HepG2 (cell line): ENCODE measurements around the gene RRM2. TPM values are rescaled to one million over a fixed set of nuclear protein-coding genes. Genes with fewer than 3 reads are reported as not detected.
A peak's percentile ranks its signal among the peaks of the same experiment; 100 is the strongest.

Experiments
- MLLT10 ChIP-seq: sonication (generic); formaldehyde crosslinking; IDR thresholded peaks from 2 replicates; pipeline ENCODE4 v1.4.0; 2020; ENCODE audit warnings: missing genetic modification reagents
- MYNN ChIP-seq: sonication (generic); formaldehyde crosslinking; IDR thresholded peaks from 2 replicates; pipeline ENCODE4 v1.4.0; 2020; ENCODE audit warnings: mild to moderate bottlenecking, low read depth, missing genetic modification reagents
- NR2F1 ChIP-seq, 2 experiments: fragments of 450-650 bp in 1 of 2; formaldehyde crosslinking in 1 of 2; IDR thresholded peaks; 2 replicates each; pipeline versions ENCODE4 v1.5.0 to v1.6.1; 2016 to 2020; ENCODE audit warnings: mild to moderate bottlenecking in 1 of 2, missing compliant biosample characterization in 1 of 2, missing genetic modification reagents in 1 of 2, moderate library complexity in 1 of 2
- RBFOX2 ChIP-seq: fragments of 200-400 bp; formaldehyde crosslinking; IDR thresholded peaks from 2 replicates; pipeline ENCODE4 v1.6.1; 2017; ENCODE audit warnings: low read depth, mild to moderate bottlenecking, low read length
- SAFB2 ChIP-seq: sonication (generic); formaldehyde crosslinking; IDR thresholded peaks from 2 replicates; pipeline ENCODE4 v1.5.1; 2020; ENCODE audit warnings: missing genetic modification reagents, low read depth, mild to moderate bottlenecking, borderline replicate concordance
- TBP ChIP-seq: sonication (generic); formaldehyde crosslinking; IDR thresholded peaks from 2 replicates; pipeline ENCODE4 v1.5.0; 2020; ENCODE audit warnings: missing genetic modification reagents
- ZNF160 ChIP-seq: sonication (generic); formaldehyde crosslinking; IDR thresholded peaks from 2 replicates; pipeline ENCODE4 v1.8.0; 2022; ENCODE audit warnings: mild to moderate bottlenecking, inconsistent platforms, missing genetic modification reagents
- ZNF343 ChIP-seq: sonication (generic); formaldehyde crosslinking; IDR thresholded peaks from 2 replicates; pipeline ENCODE4 v1.4.0; 2020; ENCODE audit warnings: mild to moderate bottlenecking, missing genetic modification reagents
- ZNF672 ChIP-seq: sonication (generic); formaldehyde crosslinking; IDR thresholded peaks from 2 replicates; pipeline ENCODE4 v1.8.1; 2022; ENCODE audit warnings: missing genetic modification reagents
- polyA plus RNA-seq, 8 experiments: library from polyadenylated mRNA; depleted of rRNA in 3 of 8; stranded (reverse) in 7 of 8; unstranded in 1 of 8; fragments of >200 nt; fragmentation: Illumina TruSeq in 4 of 8; extraction: Trizol in 4 of 8; gene quantifications; 2 replicates each; pipeline versions ENCODE4 v1.2.1 to v1.2.3, GENCODE V29; 2011 to 2016; ENCODE audit warnings: low read depth in 4 of 8, missing spikeins in 1 of 8, mixed read lengths in 1 of 8; ENCODE audit not compliant: insufficient read depth in 1 of 8
- total RNA-seq, 5 experiments: library from RNA; depleted of rRNA; stranded (reverse); fragments of >200 nt; fragmentation: Illumina TruSeq; extraction: Trizol; gene quantifications; 2 replicates each; pipeline ENCODE4 v1.2.3, GENCODE V29; 2016; ENCODE audit warnings: low read depth in 1 of 5
- TF ChIP-seq, protein P1 (sequence below): sonication (generic); formaldehyde crosslinking; IDR thresholded peaks from 2 replicates; pipeline ENCODE4 v1.5.0; 2020; ENCODE audit warnings: missing genetic modification reagents, mild to moderate bottlenecking, borderline replicate concordance
- TF ChIP-seq, protein P2 (sequence below): sonication (generic); formaldehyde crosslinking; IDR thresholded peaks from 2 replicates; pipeline ENCODE4 v1.5.1; 2020; ENCODE audit warnings: mild to moderate bottlenecking, missing genetic modification reagents
- TF ChIP-seq, protein P3 (sequence below): sonication (generic); formaldehyde crosslinking; IDR thresholded peaks from 2 replicates; pipeline ENCODE4 v1.4.0; 2020; ENCODE audit warnings: missing genetic modification reagents
- TF ChIP-seq, protein P4 (sequence below): IDR thresholded peaks from 2 replicates; pipeline ENCODE4 v1.6.1; 2016; ENCODE audit warnings: missing biosample characterization, missing genetic modification reagents, low read depth
- TF ChIP-seq, protein P5 (sequence below): sonication (generic); formaldehyde crosslinking; IDR thresholded peaks from 2 replicates; pipeline ENCODE4 v1.9.0; 2021; ENCODE audit warnings: missing genetic modification reagents, borderline replicate concordance
- TF ChIP-seq, protein P6 (sequence below): sonication (generic); formaldehyde crosslinking; IDR thresholded peaks from 2 replicates; pipeline ENCODE4 v1.5.0; 2020; ENCODE audit warnings: mild to moderate bottlenecking, missing genetic modification reagents

Gene RRM2
- total and polyA plus RNA-seq, 2 of the 13 experiments (the other 11 are each of a cell fraction or from before 2014, with no cell fraction given): 31.3 to 150 TPM

DNA sequence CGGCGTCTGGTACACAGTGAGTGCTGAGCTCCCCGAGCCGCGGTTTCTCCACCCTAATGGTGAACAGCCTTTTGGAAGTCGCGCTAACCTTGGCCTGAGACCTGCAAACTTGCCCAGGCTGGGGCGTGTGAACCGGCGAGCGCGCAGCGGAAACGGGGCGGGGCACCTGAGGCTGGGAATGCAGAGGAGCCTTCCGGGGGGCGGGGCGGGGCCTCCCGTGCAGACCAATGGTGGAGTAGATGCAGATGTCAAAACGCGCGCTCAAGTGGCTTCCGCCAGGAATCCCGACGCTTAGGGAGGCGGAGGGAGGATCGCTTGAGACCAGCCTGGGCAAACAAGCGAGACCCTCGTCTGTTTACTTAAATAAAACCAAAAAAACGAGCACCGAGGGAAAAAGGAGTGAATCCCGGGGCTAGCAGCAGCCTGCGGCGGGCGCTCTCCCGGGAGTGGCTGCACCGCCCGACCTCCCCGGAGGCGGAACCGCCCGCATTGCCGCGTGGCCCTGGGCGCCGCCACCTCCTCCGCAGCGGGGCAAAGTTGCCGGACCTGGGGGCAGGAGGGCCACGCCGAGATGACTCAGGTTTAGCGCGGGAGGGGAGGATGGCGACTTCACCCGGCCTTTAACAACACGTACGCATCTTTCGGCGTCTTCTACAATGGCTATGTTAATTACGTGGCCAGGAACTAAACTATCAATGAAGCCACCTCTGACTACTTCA is 2.2 kb upstream of the RRM2 start (continued):
- TF ChIP-seq, protein P1, sequence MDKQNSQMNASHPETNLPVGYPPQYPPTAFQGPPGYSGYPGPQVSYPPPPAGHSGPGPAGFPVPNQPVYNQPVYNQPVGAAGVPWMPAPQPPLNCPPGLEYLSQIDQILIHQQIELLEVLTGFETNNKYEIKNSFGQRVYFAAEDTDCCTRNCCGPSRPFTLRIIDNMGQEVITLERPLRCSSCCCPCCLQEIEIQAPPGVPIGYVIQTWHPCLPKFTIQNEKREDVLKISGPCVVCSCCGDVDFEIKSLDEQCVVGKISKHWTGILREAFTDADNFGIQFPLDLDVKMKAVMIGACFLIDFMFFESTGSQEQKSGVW (CRISPR knock-in tag): no peak; the same call in 1 of the 2 replicates
- TF ChIP-seq TBP (CRISPR knock-in tag) (no peak), MYNN (CRISPR knock-in tag) (no peak), MLLT10 (CRISPR knock-in tag) (no peak), NR2F1 (CRISPR knock-in tag; IDR thresholded peaks at IDR 0.05) (peak; percentile 39 to 51), SAFB2 (CRISPR knock-in tag) (peak; percentile 98), ZNF343 (CRISPR knock-in tag) (peak; percentile 90; the same call in 1 of the 2 replicates), ZNF160 (CRISPR knock-in tag) (peak; percentile 77), ZNF672 (CRISPR knock-in tag) (0 out of 2 replicates have a peak, but pooled peaks have one; percentile 74), RBFOX2 (peak; percentile 97)
- TF ChIP-seq, protein P2, sequence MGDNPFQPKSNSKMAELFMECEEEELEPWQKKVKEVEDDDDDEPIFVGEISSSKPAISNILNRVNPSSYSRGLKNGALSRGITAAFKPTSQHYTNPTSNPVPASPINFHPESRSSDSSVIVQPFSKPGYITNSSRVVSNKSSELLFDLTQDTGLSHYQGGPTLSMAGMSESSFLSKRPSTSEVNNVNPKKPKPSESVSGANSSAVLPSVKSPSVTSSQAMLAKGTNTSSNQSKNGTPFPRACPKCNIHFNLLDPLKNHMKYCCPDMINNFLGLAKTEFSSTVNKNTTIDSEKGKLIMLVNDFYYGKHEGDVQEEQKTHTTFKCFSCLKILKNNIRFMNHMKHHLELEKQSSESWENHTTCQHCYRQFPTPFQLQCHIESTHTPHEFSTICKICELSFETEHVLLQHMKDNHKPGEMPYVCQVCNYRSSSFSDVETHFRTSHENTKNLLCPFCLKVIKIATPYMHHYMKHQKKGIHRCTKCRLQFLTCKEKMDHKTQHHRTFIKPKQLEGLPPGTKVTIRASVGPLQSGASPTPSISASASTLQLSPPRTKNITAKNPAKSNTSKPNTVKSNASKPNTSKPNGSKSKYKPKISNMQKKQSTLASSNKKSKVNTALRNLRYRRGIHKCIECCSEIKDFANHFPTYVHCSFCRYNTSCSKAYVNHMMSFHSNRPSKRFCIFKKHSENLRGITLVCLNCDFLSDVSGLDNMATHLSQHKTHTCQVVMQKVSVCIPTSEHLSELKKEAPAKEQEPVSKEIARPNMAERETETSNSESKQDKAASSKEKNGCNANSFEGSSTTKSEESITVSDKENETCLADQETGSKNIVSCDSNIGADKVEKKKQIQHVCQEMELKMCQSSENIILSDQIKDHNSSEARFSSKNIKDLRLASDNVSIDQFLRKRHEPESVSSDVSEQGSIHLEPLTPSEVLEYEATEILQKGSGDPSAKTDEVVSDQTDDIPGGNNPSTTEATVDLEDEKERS: peak; percentile 79
- TF ChIP-seq, protein P3, sequence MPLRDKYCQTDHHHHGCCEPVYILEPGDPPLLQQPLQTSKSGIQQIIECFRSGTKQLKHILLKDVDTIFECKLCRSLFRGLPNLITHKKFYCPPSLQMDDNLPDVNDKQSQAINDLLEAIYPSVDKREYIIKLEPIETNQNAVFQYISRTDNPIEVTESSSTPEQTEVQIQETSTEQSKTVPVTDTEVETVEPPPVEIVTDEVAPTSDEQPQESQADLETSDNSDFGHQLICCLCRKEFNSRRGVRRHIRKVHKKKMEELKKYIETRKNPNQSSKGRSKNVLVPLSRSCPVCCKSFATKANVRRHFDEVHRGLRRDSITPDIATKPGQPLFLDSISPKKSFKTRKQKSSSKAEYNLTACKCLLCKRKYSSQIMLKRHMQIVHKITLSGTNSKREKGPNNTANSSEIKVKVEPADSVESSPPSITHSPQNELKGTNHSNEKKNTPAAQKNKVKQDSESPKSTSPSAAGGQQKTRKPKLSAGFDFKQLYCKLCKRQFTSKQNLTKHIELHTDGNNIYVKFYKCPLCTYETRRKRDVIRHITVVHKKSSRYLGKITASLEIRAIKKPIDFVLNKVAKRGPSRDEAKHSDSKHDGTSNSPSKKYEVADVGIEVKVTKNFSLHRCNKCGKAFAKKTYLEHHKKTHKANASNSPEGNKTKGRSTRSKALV (CRISPR knock-in tag): peak; percentile 83
- TF ChIP-seq, protein P4, sequence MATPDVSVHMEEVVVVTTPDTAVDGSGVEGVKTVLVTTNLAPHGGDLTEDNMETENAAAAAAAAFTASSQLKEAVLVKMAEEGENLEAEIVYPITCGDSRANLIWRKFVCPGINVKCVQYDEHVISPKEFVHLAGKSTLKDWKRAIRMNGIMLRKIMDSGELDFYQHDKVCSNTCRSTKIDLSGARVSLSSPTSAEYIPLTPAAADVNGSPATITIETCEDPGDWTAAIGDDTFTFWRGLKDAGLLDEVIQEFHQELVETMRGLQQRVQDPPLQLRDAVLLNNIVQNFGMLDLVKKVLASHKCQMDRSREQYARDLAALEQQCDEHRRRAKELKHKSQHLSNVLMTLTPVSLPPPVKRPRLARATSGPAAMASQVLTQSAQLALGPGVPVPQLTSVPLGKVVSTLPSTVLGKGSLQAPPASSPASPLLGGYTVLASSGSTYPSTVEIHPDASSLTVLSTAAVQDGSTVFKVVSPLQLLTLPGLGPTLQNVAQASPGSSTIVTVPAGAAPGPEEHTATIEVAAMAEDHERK (CRISPR knock-in tag): 0 out of 2 replicates have a peak, but pooled peaks have one; percentile 19
- TF ChIP-seq, protein P5, sequence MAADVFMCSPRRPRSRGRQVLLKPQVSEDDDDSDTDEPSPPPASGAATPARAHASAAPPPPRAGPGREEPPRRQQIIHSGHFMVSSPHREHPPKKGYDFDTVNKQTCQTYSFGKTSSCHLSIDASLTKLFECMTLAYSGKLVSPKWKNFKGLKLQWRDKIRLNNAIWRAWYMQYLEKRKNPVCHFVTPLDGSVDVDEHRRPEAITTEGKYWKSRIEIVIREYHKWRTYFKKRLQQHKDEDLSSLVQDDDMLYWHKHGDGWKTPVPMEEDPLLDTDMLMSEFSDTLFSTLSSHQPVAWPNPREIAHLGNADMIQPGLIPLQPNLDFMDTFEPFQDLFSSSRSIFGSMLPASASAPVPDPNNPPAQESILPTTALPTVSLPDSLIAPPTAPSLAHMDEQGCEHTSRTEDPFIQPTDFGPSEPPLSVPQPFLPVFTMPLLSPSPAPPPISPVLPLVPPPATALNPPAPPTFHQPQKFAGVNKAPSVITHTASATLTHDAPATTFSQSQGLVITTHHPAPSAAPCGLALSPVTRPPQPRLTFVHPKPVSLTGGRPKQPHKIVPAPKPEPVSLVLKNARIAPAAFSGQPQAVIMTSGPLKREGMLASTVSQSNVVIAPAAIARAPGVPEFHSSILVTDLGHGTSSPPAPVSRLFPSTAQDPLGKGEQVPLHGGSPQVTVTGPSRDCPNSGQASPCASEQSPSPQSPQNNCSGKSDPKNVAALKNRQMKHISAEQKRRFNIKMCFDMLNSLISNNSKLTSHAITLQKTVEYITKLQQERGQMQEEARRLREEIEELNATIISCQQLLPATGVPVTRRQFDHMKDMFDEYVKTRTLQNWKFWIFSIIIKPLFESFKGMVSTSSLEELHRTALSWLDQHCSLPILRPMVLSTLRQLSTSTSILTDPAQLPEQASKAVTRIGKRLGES (CRISPR knock-in tag): peak; percentile 72; the same call in 1 of the 2 replicates
- TF ChIP-seq, protein P6, sequence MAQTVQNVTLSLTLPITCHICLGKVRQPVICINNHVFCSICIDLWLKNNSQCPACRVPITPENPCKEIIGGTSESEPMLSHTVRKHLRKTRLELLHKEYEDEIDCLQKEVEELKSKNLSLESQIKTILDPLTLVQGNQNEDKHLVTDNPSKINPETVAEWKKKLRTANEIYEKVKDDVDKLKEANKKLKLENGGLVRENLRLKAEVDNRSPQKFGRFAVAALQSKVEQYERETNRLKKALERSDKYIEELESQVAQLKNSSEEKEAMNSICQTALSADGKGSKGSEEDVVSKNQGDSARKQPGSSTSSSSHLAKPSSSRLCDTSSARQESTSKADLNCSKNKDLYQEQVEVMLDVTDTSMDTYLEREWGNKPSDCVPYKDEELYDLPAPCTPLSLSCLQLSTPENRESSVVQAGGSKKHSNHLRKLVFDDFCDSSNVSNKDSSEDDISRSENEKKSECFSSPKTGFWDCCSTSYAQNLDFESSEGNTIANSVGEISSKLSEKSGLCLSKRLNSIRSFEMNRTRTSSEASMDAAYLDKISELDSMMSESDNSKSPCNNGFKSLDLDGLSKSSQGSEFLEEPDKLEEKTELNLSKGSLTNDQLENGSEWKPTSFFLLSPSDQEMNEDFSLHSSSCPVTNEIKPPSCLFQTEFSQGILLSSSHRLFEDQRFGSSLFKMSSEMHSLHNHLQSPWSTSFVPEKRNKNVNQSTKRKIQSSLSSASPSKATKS: peak; percentile 67; the same call in 1 of the 2 replicates
